GM12864 (cell line): ENCODE results near the gene CDA.

Experiments
- DNase-seq: peaks from one replicate; pipeline ENCODE4 v3.0.0-alpha.2; 2011; ENCODE audit warnings: low read depth
- H3K4me3 ChIP-seq: 2 replicates; pipeline ENCODE4 v1.5.1; 2011; ENCODE audit warnings: mild to moderate bottlenecking, low read depth, low read length, control low read depth
- TF ChIP-seq, protein P1 (sequence below): IDR thresholded peaks from 2 replicates; pipeline ENCODE4 v1.5.1; 2011; ENCODE audit warnings: low read depth, mild to moderate bottlenecking, moderate library complexity, low read length, control low read depth, inconsistent platforms; ENCODE audit errors: missing control alignments

The CDA gene

DNA sequence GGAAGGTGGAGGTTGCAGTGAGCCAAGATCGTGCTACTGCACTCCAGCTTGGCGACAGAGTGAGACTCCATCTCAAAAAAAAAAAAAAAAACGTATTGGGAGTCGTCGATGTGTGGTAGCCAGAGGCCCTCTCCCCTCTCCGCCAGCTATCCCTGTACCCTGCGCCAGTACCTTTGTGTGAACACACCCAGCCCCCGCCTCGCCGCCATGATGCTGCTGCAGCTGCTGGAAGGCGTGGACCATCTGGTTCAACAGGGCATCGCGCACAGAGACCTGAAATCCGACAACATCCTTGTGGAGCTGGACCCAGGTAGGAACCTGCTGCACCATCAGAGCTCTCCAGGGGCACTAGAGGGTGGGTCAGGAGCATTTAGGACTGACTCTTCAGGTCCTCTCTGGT lies 56.5 kb downstream of the CDA start:
- H3K4me3 ChIP-seq: no peak overlapping the region
- TF ChIP-seq, protein P1, sequence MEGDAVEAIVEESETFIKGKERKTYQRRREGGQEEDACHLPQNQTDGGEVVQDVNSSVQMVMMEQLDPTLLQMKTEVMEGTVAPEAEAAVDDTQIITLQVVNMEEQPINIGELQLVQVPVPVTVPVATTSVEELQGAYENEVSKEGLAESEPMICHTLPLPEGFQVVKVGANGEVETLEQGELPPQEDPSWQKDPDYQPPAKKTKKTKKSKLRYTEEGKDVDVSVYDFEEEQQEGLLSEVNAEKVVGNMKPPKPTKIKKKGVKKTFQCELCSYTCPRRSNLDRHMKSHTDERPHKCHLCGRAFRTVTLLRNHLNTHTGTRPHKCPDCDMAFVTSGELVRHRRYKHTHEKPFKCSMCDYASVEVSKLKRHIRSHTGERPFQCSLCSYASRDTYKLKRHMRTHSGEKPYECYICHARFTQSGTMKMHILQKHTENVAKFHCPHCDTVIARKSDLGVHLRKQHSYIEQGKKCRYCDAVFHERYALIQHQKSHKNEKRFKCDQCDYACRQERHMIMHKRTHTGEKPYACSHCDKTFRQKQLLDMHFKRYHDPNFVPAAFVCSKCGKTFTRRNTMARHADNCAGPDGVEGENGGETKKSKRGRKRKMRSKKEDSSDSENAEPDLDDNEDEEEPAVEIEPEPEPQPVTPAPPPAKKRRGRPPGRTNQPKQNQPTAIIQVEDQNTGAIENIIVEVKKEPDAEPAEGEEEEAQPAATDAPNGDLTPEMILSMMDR: no peak
- DNase-seq: no peak

DNA sequence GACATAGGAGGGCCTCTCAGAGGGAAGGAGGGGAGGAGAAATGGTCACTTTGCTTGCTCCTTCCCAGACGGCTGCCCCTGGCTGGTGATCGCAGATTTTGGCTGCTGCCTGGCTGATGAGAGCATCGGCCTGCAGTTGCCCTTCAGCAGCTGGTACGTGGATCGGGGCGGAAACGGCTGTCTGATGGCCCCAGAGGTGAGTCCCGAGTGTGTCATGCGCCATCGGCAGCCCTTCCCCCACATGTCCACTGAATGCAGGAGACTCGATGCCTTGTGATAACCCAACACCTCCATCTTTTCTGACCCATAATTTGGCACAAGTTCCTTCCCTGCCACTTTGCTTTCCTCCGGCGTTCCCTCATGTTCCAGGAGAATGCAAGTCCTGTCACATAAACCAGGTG lies 59.5 kb downstream of the CDA start:
- TF ChIP-seq, protein P1: no peak
- no peak for DNase-seq

GRCh38 chr1:20648946-20649345 lies 60.0 kb downstream of the CDA start:
- TF ChIP-seq, protein P1: no peak
- no peak overlapping the region for H3K4me3 ChIP-seq
- no peak for DNase-seq

More for the DNA sequence above, 59.5 kb downstream of the CDA start:
- no peak overlapping the region for H3K4me3 ChIP-seq

GRCh38 chr1:20652300-20652699 lies 63.4 kb downstream of the CDA start:
- DNase-seq: no peak

GRCh38 chr1:20654104-20654690 lies 65.3 kb downstream of the CDA start:
- TF ChIP-seq, protein P1: no peak
- no peak overlapping the region for H3K4me3 ChIP-seq
- no peak for DNase-seq

More at GRCh38 chr1:20652300-20652699, 63.4 kb downstream of the CDA start:
- TF ChIP-seq, protein P1: no peak
- no peak overlapping the region for H3K4me3 ChIP-seq

DNA sequence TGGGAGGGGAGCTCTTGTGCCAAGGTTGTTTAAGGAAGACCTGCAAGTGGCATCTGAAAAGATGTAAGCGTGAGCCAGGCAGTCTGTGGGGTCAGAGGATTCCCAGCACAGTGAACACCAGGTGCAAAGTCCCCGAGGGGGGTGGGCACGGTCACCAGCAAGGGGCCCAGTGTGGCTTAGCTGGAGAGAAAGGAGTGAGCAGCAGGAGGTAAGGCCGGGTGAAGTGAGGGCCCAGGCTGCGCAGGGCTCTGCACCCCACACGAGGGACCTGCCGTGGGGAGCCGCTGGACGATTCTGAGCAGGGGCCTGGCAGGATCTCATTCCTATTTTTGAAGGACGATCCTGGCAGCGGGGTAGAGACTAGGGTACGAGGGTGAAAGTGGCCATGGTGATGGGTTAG lies 68.1 kb downstream of the CDA start:
- no peak for DNase-seq
- TF ChIP-seq, protein P1: no peak
- H3K4me3 ChIP-seq: no peak overlapping the region
